Measurements from ENCODE around the gene DUXA.

DNA sequence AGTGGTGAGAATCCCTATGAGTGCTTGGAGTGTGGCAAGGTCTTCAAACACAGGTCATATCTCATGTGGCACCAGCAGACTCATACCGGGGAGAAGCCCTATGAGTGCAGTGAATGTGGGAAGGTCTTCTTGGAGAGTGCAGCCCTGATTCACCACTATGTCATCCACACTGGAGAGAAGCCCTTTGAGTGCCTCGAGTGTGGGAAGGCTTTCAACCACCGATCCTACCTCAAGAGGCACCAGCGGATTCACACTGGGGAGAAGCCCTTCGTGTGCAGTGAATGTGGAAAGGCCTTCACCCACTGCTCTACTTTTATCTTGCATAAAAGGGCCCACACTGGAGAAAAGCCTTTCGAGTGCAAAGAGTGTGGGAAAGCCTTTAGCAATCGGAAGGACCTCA, 44.8 kb upstream of the DUXA start:
- TF ChIP-seq, protein P1, sequence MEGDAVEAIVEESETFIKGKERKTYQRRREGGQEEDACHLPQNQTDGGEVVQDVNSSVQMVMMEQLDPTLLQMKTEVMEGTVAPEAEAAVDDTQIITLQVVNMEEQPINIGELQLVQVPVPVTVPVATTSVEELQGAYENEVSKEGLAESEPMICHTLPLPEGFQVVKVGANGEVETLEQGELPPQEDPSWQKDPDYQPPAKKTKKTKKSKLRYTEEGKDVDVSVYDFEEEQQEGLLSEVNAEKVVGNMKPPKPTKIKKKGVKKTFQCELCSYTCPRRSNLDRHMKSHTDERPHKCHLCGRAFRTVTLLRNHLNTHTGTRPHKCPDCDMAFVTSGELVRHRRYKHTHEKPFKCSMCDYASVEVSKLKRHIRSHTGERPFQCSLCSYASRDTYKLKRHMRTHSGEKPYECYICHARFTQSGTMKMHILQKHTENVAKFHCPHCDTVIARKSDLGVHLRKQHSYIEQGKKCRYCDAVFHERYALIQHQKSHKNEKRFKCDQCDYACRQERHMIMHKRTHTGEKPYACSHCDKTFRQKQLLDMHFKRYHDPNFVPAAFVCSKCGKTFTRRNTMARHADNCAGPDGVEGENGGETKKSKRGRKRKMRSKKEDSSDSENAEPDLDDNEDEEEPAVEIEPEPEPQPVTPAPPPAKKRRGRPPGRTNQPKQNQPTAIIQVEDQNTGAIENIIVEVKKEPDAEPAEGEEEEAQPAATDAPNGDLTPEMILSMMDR (IDR thresholded peaks at IDR 0.05): no peak
- TF ChIP-seq, protein P2, sequence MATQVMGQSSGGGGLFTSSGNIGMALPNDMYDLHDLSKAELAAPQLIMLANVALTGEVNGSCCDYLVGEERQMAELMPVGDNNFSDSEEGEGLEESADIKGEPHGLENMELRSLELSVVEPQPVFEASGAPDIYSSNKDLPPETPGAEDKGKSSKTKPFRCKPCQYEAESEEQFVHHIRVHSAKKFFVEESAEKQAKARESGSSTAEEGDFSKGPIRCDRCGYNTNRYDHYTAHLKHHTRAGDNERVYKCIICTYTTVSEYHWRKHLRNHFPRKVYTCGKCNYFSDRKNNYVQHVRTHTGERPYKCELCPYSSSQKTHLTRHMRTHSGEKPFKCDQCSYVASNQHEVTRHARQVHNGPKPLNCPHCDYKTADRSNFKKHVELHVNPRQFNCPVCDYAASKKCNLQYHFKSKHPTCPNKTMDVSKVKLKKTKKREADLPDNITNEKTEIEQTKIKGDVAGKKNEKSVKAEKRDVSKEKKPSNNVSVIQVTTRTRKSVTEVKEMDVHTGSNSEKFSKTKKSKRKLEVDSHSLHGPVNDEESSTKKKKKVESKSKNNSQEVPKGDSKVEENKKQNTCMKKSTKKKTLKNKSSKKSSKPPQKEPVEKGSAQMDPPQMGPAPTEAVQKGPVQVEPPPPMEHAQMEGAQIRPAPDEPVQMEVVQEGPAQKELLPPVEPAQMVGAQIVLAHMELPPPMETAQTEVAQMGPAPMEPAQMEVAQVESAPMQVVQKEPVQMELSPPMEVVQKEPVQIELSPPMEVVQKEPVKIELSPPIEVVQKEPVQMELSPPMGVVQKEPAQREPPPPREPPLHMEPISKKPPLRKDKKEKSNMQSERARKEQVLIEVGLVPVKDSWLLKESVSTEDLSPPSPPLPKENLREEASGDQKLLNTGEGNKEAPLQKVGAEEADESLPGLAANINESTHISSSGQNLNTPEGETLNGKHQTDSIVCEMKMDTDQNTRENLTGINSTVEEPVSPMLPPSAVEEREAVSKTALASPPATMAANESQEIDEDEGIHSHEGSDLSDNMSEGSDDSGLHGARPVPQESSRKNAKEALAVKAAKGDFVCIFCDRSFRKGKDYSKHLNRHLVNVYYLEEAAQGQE (IDR thresholded peaks at IDR 0.05; ENCODE audit: insufficient read depth in 1 of 2, low read depth in 2 of 2, low read length in 1 of 2): no peak

Measured in Panc1 (cell line).